NCI-H1092 treated with DMSO at 0.1 percent for 48 hours (cell line): Measurements from ENCODE around the gene KRT23.

Source experiments
- DNase-seq: peaks from one replicate; lab custom pipeline; 2025; lab: John Stamatoyannopoulos, UW

The KRT23 gene, protein sequence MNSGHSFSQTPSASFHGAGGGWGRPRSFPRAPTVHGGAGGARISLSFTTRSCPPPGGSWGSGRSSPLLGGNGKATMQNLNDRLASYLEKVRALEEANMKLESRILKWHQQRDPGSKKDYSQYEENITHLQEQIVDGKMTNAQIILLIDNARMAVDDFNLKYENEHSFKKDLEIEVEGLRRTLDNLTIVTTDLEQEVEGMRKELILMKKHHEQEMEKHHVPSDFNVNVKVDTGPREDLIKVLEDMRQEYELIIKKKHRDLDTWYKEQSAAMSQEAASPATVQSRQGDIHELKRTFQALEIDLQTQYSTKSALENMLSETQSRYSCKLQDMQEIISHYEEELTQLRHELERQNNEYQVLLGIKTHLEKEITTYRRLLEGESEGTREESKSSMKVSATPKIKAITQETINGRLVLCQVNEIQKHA

DNA sequence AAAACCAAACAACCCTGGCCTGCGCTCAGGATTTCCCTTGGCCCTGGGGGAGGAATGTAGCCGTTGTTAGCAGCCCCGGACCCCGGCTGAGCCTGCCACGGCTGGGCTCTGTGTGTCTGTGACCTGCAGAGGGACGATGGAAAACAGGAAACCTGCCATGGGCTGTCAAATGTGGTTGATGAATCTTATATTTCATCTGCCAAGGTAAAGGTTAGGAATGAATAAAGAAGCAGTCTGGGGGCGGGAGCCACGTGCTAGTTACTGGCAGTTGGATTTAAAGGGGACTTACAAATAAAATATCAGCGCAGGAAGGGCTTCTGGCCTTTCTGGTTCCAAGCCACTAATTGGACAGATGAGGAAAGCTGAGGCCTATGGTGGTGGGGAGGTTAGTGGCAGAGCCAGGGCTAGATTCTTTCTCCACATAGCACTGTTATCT, at the start of gene KRT23:
KRT23 (minus strand) TSS at position 263 of the 436 bp plus-strand sequence. CDS start 1,043 bp downstream, outside the sequence.
- no peak for DNase-seq

DNA sequence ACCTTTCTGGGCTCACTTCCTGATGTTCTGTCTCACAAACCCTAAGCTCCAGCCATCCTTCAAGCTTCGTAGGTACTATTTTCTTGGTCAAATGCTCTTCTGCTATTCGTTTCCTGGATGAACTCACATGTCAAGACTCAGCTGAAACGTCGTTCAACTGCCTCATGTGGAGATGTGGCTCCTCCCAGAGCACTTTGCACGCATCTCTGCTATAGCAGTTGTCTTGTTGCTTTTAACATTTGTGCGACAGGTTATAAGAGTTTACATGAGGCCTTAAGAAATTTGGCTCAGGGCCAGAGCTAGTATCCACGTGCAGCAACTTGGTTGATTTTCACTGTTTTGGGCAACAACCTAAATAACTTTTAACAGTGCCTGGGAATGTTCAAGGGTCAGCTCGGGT, 49.5 kb upstream of the KRT23 start:
- no peak for DNase-seq

DNA sequence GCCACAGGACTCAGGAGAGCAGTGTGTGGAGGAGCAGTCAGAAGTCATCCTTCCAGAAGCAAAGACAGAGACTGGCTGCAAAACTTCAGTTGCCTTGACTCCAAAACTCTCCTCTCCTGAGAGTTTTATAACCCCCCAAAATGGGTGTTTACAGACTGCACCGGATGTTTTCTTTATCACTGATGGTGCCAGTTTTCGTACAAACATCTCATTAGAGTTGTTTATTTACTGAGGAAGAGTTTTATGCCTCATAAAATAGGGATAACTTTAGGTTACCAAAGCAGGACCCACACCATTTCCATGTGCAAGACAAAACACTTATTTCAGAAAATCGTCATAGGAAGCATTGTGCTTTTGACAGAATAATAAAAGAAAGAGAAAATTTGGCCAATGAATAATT, 46.8 kb upstream of the KRT23 start, which contains the start of gene KRT40:
KRT40 (minus strand) TSS at position 101 of the 400 bp plus-strand sequence; CDS start at position 48, 53 bp downstream.
- no peak for DNase-seq

DNA sequence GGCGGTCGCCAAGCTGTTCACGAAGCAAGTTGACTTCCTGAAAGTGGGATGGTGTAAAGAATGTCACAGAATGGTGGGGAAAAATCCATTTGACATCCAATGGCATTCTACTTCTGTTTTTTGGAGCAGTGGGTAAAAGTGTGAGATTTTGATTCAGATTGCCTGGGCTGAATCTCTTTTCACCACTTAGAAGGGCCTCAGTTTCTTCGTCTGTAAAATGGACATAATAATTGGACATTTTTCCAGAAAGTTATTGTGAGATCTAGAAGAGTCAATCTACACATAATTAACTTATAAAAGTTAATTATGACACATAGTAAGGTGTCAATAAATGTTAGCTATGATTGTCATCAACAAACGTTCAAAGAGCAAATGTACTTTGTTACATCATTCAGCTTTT, 43.7 kb upstream of the KRT23 start:
- no peak for DNase-seq

DNA sequence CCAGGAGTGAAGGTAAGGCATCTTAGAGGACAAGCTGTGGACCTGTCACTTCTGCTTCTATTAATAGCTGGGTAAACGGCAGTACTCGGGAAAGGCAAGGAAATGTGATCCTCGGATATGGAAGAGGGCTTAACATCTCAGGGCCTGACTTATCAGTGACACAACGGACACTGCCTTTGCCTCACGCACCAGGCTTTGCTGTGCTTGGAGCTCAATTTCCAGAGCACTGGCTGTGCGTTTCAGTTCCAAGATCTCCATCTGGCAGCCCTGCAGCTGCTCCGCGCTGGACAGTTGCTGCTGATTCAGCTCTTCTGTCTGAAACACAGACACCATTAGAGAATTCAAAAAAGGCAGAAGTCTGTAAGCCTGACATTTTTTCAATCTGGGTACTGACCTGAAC, 43.1 kb upstream of the KRT23 start:
- no peak for DNase-seq

DNA sequence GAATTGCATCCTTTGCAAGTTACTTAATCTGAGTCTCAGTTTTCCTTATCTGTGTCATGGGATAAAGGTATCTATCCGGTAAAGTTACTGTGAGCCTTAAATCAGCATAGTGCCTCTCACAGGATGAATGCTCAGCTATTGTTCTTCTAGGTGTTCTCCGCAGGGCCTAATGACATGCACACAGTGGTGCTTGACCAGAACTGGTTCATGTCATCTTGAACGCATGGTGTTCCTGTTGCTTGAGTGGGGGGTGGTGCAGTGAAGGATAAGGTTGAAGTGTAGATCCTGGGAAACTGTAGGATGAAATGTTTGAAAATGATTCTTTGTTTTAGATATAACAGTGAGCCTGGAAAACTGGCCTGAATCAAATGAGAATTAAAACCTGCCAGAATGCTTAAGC, 42.7 kb upstream of the KRT23 start:
- no peak for DNase-seq

DNA sequence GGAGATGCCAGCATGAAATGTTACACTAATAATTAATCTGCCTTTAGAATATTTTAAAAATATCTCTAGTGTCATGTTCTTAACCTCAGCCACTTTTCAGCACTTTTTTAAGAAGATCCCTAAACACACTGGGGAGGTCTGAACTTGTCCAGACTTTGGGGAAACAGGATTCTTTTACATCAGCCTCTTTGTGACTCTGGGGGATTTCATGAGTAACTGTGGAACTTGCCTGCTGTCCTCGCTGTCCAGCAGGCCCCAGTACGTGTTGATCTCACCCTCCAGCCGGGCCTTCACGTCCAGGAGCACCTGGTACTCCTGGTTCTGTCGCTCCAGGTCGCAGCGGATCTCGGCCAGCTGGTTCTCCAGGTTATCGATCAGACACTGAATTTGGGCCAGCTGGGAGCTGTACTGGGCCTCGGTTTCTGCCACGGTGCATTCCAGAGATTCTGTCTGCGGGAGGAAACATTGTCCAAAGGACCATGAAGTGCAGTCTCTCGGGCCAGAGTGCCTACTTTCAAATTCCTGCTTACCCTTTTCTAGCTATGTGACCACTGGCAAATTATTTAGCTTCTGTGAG, 41.2 kb upstream of the KRT23 start:
- DNase-seq, result no peak

DNA sequence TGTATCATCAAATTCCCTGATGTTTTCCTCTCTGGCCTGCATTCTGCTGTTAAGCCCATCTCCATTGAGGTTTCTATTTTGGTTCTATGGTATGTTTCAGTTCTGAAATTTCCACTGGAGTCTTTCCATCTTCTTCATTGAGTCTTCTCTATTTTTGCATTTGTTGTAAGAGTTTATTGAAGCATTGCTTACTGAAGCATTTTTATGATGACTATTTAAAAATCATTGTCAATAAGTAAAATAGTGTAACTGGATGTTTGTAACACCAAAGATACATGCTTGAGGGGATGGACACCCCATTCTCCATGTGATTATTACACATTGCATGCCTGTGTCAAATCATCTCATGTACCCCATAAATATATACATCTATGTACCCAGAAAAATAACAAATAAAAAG, 38.1 kb upstream of the KRT23 start:
- DNase-seq, result no peak

DNA sequence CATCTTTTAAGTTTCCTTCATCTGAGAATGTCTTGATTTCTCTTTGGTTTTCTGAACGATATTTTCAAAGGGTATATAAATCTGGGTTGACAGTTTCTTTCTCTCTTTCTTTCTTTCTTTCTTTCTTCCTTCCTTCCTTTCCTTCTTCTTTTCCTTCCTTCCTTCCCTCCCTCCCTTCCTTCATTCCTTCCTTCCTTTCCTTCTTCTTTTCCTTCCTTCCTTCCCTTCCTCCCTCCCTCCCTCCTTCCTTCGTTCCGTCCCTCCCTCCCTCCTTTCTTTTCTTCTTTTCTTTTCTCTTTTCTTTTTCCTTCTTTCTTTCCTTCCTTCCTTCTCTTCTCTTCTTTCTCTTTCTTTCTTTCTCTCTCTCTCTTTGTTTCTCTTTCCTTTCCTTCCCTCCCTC, 36.9 kb upstream of the KRT23 start:
- no peak for DNase-seq

DNA sequence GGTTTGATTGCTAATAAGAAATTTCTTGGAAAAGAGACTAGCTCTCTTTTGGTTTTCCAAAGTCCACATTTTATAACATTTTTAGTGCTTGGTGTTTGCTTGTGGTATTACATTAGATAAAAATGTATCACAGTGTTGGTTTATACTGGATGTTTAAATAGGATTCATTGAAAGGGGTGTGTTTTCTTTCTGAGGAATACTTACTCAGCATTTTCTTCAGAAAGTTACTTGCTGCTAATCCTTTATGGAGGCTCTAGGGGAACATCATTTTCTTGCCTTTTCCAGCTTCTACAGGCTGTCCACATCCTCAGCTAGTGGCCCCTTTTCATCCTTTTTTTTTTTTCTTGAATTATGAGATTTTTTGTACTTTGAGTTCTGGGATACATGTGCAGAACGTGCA, 30.1 kb upstream of the KRT23 start:
- no peak for DNase-seq

DNA sequence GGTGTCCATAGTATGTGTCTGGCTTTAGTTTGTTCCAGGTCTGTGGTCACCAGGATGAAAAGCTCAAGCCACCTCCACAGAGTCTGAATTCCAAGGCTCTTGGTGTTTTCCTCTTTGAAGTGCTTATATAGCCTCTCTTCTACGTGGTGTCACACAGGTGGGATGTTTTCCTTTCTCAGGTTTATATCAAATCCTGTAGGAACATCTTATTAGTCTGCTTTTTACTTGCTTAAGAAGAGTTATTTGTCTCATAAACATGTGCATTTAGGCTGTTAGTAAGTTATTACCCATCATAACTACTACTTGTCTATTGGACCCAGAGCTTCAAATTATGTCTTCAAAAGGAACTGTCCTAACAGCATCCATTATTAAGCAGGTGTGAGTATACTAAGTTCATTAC, 29.4 kb upstream of the KRT23 start, which contains the start of gene KRT39:
KRT39 (minus strand) TSS at position 101 of the 400 bp plus-strand sequence; CDS start at position 9, 92 bp downstream.
- no peak for DNase-seq

DNA sequence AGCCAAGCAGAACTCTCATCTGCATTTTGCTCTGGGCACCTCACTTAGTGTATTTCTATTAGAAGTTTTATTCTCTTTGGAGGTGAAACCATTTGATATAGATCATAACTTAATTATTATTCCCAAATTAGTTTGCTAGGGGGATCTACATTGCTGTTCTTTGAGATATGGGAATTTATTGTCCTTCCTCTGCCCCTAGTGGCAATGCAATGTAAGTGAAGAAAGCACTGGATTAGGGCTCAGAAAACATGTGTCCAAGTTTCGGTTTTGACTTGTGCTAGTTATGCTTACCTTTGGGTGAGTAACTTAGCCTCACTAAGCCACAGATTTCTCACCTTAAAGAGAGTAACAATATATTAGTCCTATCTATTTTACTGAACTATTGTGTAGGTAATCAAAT, 26.4 kb upstream of the KRT23 start:
- no peak for DNase-seq

DNA sequence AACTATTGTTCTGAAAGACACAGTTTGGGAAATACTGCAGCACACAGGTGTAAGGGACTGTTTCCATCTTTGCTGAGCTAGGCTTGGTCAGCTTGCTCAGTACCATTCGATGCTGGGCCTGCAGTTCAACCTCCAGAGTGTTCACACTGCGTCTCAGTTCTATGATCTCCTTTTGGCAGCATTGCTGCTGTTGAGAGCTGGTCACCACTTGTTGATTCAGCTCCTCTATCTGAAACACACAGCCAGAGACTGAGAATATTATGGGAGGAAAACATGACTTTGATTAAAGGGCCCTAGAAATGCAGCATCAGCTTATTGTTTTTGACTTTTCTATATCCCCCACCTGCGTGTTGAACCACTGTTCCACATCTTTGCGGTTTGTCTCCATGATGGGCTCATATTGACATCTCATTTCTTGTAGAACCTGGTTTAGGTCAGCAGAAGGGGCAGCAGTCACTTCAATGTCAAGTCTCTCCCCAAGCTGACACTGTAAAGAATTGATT, 24.7 kb upstream of the KRT23 start:
- DNase-seq, result no peak

DNA sequence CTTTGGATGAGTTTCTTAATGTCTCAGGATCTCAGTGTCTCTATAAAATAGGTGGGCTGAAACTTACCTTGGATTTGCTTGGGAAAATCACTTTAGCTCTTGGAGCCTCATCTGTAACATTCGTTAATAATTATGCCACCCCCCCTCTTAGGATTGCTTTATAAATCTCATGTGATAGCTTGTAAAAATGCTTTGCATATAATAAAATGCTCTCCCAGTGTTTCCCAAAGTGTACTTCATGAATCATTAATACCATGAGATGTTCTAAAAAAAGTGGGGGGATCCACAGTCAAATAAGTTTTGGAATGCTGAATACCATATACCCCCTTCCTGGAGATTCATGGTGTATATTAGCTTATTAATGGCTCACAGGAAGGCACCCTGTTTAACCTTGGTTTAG, 24.1 kb upstream of the KRT23 start:
- no peak for DNase-seq

DNA sequence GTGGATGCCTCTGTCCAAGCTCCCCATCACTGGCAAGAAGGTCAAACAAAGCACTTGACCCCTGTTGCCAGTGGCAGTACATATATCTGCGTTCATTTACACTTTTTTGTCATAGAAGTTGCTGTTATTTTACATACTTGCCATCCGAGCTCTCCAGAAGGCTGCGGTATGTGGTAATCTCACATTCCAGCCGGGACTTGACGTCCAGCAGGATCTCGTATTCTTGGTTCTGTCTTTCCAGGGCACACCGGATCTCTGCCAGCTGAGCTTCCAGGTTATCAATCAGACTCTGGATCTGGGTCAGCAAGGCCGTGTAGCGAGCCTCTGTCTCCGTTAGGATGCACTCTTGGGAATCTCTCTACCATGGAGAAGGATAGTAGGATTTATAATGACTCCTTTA, 22.7 kb upstream of the KRT23 start:
- no peak for DNase-seq

DNA sequence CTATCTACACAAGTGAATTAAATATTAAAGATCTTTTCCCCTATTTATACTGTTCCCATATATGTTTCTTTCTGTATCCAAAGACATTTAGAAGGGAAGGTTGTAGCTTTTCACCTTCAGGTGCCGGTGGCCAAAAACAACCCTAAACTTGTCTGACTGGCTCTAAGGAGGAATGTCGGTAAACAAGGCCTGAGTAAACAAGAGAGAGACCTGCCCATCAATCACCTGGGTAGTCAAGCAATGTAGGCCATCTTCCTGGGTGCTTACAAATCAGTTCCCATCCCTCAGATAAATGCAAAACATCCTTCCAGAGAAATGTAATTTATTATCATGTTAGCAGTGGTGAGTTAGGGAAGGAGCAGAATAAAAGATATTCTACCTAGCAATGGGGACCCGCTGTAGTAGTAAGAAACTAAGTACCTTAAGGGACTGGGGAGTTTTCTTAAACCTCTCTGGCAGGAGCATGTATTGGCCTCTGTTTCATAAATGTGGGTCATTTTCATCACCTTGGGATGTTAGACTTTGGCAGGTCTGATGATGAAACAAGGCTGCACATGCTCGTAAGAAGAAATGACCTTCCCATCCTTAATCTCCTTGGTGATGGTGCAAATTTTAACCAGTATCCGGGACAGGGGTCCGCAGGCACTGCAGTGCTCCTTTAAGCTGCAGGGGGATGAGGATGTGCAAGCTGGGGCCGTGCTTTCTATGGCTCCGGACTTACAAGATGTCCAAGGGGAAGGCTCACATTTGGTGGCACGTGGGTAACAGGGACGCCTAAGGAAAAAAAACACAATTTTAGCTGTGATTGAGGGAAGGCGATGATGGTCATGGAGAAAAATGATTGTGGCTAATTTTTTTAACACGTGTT, 20.9 kb upstream of the KRT23 start:
- no peak for DNase-seq

DNA sequence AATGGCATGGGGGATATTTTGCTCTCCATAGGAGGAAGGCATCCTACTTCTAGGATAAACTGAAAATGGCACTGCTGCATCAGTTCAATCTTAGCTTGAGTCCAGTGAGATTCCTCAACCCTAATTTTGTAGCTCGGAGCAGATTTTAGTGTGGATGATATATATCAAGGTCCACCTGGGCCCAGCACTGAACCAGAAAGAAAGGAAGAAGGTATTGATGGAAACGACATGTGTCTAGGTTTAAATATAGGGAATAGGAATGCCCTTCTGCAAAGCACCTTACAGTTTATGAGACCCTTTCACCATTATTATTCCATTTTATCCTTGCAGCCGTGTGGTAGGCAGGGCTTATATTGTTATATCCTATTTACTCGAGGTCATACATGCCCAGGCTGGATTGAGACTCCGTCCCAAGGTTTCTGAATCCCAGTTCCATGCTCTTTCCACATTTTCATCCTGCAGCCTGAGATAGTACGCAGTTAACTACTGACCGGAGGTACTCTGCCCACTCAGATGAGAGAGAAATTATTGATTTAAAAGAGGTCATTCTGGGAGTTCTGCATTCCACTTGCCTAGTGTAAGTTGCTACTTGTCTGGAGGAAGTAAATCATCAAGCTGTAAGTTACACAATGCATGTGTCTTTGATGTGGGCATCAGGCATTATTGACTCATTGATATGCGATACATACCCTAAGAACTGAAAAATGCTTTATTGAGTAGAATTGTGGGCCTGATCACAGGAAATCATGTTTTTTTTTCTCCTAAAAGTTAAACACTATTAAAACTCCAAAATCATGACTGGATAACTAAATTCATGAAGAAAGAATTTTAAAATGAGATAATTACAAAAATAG, 19.2 kb upstream of the KRT23 start:
- DNase-seq, result no peak

DNA sequence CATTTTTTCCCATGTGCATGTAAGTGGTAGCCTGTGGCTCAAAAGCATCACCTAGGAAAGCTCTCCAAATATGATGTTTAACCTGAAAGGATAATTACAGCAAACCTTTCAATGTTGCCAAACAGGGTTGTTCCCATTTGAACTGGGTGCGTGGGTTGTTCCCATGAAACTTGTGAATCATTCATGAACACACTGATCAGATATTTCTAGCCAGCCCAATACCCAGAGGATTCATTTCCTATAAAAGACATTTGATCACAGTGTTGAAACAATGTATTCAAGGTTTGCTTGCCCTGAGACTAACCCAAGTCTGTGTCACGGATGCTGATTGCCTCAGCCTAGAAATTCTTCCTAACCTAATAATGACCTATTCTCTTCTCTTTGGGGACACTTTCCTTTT, 16.4 kb upstream of the KRT23 start:
- no peak for DNase-seq

DNA sequence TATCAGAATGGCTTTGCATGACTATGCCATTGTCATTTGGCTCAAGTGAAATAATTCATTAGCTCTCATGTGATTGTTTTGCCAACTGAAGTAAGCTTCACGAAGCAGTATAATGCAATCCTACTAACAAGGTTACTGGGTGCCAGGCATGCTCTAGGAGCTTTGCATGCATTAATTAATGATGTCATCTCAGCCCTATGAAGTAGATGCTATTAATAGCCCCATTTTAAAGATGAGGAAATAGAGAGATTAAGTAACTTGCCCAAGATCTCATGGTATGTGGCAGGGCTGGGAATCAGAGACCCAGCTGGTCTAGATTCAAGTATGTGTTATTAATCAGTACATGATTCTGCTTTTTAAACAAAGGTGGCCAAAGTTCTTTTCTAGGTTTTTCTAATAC, 15.2 kb upstream of the KRT23 start:
- DNase-seq, result no peak

DNA sequence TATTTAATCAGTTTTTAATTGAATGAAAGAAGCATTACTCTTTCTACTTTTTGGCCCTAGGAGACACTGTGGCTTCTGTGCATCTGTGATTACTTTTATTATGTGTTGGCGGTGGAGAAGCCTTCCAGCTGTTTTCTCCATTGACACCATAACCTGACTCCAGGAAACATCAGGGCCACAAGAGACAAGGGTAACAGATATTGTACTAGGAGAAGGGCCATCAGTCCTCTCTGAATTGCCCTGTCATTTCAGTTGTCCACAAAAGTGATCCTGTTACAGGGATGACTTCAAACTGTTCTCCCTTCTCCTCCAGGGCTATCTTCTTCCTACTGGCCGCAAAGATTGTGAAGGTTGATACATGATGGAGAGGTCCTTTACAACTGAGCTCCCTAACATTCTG, 14.7 kb upstream of the KRT23 start:
- DNase-seq, result no peak

DNA sequence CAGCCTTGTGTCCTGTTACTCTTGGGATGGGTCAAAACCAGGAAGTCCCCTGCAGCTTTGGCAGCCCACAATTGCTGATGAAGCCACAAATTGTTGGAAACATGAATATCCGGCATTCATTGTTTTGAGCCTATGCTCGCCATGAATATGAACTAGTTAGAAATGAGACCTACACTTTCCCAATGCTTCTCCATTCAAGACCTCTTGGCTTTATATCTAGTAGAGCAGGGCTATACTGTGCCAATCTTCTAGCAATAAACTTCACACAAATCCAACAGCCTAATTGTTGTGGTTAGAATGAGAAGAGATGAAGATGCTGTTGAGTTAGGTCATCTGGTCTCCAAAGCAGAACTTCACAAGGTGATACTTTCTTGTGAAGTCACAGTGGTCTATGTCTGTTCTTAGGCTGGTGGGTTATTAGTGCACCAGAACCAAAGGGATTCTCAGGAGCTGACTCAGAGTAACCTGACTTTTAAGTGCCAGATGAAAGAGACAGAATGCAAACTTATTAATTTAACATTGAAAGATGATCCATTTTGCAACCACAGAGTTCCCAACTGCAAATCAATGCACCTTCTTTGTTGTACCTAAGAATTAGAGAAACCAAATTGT, 13.7 kb upstream of the KRT23 start:
- DNase-seq, result no peak
